GM23248 (cell line): Measurements from ENCODE around the gene INAFM2.

ENCODE experiments used
- EZH2 ChIP-seq: fragments of 200-600 bp; sonication (generic); IDR thresholded peaks from 2 replicates; pipeline ENCODE4 v1.6.1; 2018; ENCODE audit warnings: antibody characterized with exemption, mild to moderate bottlenecking; ENCODE audit not compliant: insufficient read depth, poor library complexity, severe bottlenecking
- EZH2phosphoT487 ChIP-seq: fragments of 200-600 bp; sonication (generic); IDR thresholded peaks from 2 replicates; pipeline ENCODE4 v1.6.1; 2018; ENCODE audit warnings: antibody characterized with exemption, moderate library complexity, mild to moderate bottlenecking, low read depth; ENCODE audit not compliant: insufficient read depth

- TF ChIP-seq EZH2 (no peak), EZH2phosphoT487 (no peak)
Measured at GRCh38 chr15:40285554-40286011, 37.9 kb upstream of the INAFM2 start.
